Measurements from ENCODE around the gene LRRC23. TPM values are rescaled to one million over a fixed set of nuclear protein-coding genes. Genes with fewer than 3 reads are reported as not detected.
A peak's percentile ranks its signal among the peaks of the same experiment; 100 is the strongest.
"Not testable (repeated sequence)": the region's sequence is repeated elsewhere in the genome, so short reads cannot be mapped to it uniquely, and the experiment has no call there.

Gene LRRC23
- total RNA-seq, 1 donor from 2014 or later: 5.7 TPM

DNA sequence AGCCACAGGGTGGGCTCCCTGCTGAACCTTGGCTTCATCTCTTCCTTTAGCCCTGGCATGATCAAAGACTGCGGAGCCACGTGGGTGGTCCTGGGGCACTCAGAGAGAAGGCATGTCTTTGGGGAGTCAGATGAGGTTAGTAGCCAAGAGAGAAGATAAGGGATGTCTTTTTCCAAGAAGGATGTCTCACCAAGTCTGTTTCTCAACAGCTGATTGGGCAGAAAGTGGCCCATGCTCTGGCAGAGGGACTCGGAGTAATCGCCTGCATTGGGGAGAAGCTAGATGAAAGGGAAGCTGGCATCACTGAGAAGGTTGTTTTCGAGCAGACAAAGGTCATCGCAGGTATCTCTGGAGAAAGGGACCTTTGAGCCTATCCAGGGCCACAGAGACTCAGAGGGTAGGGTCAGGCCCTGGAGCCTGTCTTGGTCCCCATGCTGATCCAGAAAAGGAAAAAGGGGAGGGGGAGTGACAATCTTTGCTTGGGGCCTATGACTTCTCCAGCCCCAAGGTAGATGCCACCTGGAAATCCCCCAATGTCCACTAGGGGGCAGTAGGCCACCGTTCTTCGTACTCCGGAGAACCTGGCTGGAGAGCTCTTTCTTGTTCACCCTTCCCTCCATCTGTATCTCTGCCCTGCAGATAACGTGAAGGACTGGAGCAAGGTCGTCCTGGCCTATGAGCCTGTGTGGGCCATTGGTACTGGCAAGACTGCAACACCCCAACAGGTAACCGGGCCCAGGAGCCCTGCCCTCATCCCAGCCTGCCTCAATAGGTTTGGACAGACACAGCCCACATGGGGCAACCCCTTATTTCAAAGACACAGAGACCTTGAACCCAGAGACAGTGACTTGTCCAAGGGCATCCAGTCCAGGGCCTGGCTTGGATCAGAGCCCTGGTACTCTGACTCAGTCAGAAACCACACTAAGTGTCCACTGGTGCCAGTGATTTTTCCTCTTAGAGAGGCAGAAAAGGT lies 35.3 kb upstream of the LRRC23 start:
- H3K9me3 Mint-ChIP-seq (ENCODE audit: unreplicated experiment): no peaks in the 10 kb centered on the region
- peak overlapping the region; percentile 18 for H3K27ac Mint-ChIP-seq (ENCODE audit: unreplicated experiment)
- peaks cover 44% of the 10 kb centered on the region for H3K36me3 Mint-ChIP-seq (ENCODE audit: low read depth, unreplicated experiment)
- peak; percentile 86 for DNase-seq (ENCODE audit: low spot score)
- TF ChIP-seq CTCF (IDR thresholded peaks at IDR 0.05; ENCODE audit: unreplicated experiment): peak; percentile 91
- peaks cover 19% of the 10 kb centered on the region for H3K27me3 Mint-ChIP-seq (ENCODE audit: unreplicated experiment)
- peaks cover 33% of the 10 kb centered on the region for H3K4me1 Mint-ChIP-seq (ENCODE audit: unreplicated experiment)
- peak overlapping the region; percentile 92 for H3K4me3 Mint-ChIP-seq (ENCODE audit: unreplicated experiment)

- Mint-ChIP-seq H3K36me3 (ENCODE audit: low read depth, unreplicated experiment) (peaks cover 38% of the 10 kb centered on the region), H3K4me1 (ENCODE audit: unreplicated experiment) (peaks cover 33% of the 10 kb centered on the region), H3K4me3 (ENCODE audit: unreplicated experiment) (peak overlapping the region; percentile 32), H3K27me3 (ENCODE audit: unreplicated experiment) (peaks cover 17% of the 10 kb centered on the region)
- H3K27ac Mint-ChIP-seq (ENCODE audit: unreplicated experiment); DNase-seq (ENCODE audit: low spot score); H3K9me3 Mint-ChIP-seq (ENCODE audit: unreplicated experiment): not testable (repeated sequence)
These were observed 34.3 kb upstream of the LRRC23 start for GRCh38 chr12:6870304-6870703.

DNA sequence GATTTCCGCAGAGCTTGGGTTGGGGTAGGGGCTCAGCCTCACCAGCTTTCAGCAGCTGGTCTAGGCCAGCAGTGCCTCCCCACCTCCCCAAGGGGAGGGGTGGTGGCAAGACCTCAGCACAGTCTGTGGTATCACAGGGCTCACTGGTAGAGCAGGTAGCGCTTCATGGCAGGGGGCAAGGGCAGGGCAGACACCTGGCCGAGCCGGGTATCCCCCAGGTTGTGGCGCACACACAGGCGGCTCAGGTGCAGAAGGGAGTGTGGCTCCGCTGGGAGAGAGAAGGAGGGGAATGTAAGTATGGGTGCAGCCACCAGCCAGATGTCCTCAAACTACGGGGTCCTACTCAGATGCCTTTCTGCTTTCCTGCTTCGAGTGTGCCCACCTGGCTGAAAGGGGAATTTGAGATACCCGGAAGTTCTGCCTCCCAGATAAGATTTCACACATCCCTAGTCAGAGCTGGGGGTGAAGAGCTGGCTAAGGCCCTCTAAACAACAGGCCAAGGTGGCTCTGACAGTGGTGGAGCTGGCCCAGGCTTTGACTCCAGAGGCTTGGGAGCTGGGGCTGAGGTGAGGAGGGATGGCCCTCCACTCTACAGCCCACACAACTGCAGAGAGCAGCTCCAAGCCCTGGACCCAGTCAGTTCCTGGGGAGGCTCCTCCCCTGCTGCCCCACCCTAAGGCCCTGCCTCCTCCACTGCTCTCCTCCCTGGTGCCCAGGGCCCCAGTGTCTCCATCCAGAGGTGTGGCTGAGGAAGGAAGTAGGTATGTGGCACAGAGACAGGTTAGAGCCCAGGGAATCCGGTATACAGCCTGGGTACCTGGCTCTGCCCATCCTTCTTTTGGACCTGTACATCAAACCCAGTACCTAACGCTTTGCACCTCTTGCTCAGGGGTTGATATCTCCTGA lies 33.3 kb upstream of the LRRC23 start:
- peak overlapping the region; percentile 94 for H3K4me3 Mint-ChIP-seq (ENCODE audit: unreplicated experiment)
- TF ChIP-seq CTCF (IDR thresholded peaks at IDR 0.05; ENCODE audit: unreplicated experiment): no peak
- H3K27ac Mint-ChIP-seq (ENCODE audit: unreplicated experiment): no peak overlapping the region
- H3K36me3 Mint-ChIP-seq (ENCODE audit: low read depth, unreplicated experiment): peaks cover 35% of the 10 kb centered on the region
- H3K27me3 Mint-ChIP-seq (ENCODE audit: unreplicated experiment): peaks cover 14% of the 10 kb centered on the region
- no peak for DNase-seq (ENCODE audit: low spot score)
- no peaks in the 10 kb centered on the region for H3K9me3 Mint-ChIP-seq (ENCODE audit: unreplicated experiment)
- peaks cover 33% of the 10 kb centered on the region for H3K4me1 Mint-ChIP-seq (ENCODE audit: unreplicated experiment)

GRCh38 chr12:6872073-6873048 lies 32.3 kb upstream of the LRRC23 start:
- Mint-ChIP-seq H3K27me3 (ENCODE audit: unreplicated experiment) (peaks cover 15% of the 10 kb centered on the region), H3K36me3 (ENCODE audit: low read depth, unreplicated experiment) (peaks cover 31% of the 10 kb centered on the region), H3K4me1 (ENCODE audit: unreplicated experiment) (peaks cover 30% of the 10 kb centered on the region), H3K9me3 (ENCODE audit: unreplicated experiment) (no peaks in the 10 kb centered on the region), H3K27ac (ENCODE audit: unreplicated experiment) (peak overlapping the region; percentile 24), H3K4me3 (ENCODE audit: unreplicated experiment) (peak overlapping the region; percentile 94)
- TF ChIP-seq CTCF (IDR thresholded peaks at IDR 0.05; ENCODE audit: unreplicated experiment): peak; percentile 78
- DNase-seq (ENCODE audit: low spot score): peak; percentile 95

Data from endothelial cell (in vitro differentiated cells).